ENCODE measurements around the gene RIPK1.
"Not testable (repeated sequence)": the region's sequence is repeated elsewhere in the genome, so short reads cannot be mapped to it uniquely, and the experiment has no call there.

RIPK1 gene

DNA sequence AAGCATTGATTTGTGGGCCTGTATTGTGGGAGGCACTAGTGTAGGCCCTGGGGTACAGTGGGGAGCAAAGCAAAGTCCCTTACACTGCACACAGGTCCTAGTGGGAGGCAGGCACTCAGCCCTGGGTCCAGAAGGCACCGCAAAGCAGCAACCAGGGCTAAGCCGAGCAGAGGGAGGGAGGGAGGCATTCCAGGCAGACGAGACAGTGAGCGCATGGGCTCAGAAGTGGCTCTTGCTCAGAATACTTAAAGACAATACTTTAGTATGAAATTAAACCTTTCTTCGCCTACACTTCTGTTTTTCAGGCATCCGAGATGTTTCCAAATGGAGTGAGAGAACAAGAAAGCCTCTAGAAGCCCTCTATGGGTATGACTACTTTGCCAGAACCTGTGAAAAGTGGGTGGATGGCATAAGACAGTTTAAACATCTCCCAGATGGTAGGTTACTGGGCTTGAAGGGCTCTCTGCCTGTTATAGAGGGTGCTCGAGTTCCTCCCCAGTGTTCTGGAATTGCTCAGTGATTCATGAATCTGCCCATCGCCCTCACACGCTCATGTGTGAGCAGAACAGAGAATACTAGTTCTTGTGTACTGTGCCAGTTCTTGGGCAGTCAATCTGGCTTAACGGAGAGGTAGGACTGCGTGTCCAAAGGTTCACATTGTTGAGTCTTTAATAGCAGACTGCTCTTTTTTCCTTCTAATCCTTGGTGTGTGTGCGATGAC, 68.9 kb downstream of the RIPK1 start:
- no peak for DNase-seq

DNA sequence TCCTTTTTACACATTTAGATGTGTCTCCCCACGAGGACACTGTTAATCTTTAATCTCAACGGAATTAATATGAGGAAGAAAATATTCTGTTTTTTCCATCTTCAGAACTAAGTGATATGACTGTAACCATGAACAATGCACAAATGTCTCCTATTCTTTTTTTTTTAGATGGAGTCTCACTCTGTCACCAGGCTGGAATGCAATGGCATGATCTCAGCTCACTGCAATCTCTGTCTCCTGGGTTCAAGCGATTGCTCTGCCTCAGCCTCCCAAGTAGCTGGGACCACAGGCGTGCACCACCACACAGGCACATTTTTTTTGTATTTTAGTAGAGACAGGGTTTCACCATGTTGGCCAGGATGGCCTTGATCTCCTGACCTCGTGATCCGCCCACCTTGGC, 69.6 kb downstream of the RIPK1 start:
- DNase-seq = not testable (repeated sequence)

DNA sequence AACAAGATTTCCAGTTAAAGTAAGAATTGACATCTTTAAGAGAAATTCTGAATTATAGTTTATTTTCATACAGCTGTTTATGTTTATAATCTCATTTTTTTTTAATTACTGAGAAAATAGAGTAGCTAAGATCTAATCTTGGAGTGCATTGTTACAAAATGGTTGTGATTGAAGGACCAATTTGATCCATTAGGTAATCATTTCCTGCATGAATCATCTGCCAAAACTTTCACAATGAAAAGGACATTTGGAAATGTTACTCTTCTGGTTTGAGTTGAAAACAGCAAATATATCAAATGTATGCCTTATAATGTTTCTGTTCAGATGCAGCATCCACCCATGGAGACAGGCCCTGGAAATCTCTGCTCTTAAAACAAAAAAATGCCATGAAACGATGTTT, 70.0 kb downstream of the RIPK1 start:
- DNase-seq = no peak

DNA sequence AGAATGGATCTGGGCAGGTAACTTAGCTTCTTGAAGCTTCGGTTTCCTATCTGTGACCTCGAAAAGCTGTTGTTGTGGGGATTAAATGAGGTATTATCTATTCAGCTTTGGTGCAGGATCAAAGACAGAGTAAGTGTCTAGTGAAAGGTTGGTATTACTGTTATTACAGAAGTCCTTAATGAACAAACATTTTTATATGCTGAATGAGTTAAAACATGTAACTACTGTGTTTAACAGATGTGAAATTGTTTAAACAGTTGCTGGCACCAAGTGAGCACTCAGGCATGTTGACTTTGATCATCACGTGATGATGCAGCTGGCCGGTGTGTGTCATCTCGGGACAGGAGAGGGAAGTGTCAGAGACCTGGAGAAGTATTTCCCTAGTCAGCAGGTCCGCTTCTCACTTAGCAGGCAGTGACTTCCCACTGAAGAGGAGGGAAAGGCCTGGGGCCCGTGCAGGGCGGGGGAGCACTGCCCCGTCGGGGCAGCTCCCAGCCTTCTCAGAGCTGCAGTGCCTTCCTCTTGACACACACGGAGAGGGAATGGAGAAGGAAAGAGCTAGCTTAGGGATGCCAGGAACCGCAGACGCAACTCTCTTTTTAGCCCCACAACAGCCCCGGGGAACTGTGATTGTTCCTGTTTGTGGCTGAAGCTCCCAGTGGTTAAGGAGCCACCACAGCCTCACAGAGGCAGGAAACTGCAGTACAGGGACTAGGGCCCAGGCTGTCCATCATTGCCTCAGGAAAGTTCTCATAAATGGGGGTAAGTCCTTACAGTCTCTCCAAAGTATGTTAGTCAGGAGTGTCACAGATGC, 71.0 kb downstream of the RIPK1 start:
- peak; percentile 21 for DNase-seq

DNA sequence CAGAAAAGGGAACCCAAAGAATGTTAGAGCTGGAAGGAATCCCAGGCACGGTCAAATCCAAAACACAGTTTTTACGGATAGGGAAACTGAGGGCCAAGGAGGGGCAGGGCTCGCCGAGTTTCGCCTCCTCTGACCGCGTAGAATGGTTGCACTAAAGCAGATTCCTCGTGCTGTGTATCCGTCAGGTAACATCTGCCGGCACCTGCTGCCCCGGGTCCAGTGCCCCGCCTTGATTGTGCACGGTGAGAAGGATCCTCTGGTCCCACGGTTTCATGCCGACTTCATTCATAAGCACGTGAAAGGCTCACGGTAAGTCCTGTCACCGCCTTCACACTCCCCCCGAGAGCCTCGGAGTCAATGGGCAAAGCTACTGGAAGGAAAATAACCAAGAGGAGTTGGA, 71.9 kb downstream of the RIPK1 start:
- no peak for DNase-seq

DNA sequence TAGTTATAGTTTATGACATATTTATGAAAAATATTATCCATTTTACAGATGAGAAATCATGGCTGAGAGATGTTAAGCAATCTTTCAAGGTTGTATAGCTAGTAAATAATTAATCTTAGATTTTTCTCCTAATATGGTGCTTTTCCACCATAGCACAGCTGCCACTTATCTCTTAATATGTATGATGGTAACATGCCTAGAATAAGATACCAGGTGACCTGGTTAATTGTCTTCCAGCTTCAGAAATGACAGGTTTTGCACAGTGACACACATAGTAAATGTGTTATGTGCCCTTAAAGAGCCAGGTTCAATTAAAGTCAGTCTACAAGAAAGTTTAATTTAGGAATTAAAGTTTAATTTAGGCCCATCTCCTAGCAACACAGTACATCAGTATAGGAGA, 74.2 kb downstream of the RIPK1 start:
- DNase-seq = no peak

DNA sequence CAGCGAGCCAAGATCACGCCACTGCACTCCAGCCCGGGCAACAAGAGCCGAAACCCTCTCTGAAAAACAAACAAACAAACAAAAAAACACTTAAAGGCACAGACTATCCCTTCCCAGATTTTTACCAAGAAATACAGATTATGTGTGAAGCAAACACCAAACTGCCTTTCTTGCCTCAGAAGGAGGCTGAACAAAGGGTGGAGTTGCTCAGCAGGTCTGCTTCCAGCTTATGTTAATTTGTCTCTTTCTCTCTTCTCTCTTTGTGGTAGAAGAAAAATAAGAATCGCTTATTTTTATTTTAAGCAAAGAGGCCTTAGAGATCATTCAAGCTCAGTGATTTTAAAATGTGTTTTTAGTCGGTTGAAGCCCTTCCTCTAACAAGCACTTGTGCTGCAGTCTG, 74.9 kb downstream of the RIPK1 start:
- no peak for DNase-seq

DNA sequence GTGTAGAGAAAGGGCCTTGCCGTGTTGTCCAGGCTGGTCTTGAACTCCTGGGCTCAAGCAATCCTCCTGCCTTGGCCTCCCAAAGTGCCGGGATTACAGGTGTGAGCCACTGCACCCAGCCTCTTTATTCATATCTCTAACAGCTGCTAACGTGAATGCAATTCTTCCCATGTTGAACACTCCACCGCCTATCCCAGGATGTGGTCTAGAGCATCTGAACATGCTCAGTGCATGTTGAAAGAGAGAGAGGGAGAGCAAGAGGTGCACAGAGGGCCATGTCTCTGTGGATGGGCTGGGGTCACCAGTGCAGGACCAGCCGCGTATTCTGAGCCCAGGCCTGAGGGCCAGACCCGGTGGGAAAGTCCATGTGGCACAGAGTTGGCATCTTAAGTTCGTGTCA, 76.3 kb downstream of the RIPK1 start:
- DNase-seq = no peak

DNA sequence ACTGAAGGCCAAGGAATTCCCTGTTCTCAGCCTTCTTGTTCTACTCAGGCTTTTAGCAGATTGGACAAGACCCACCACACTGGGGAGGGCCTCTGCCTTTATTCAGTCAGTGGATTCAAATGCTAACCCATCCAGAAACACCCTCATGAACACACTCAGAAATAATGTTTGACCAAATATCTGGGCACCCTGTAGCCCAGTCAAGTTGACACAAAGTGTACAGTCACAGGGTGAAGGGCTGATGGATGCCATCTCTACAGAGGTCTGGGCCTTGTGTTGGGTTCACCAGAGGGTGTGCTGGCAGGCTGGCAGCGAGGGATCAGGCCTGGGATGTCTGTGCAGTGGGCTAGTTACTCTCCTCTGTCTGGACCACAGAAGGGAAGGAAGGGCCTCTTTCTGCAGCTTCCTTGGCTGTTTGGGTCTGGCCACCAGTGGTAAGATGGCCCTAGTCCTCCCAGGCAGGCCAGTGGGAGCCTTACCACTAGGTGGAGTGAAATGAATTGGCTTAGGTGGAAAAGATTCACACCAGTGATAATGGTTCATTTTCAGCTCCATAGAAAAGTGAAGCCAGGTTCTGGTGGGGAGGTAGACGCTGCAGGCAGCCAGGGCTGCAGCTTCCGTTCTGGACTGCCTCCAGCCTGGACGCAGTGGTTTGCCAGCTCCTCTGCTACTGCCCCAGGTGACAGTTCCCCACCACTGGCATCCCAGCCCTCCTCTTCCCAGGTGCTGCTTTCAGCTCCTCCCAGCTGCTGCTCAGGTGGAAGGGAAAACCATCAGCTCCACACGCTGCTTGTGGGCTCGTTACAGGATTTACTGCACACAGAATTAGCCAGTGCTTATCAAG, 79.8 kb downstream of the RIPK1 start:
- no peak for DNase-seq

DNA sequence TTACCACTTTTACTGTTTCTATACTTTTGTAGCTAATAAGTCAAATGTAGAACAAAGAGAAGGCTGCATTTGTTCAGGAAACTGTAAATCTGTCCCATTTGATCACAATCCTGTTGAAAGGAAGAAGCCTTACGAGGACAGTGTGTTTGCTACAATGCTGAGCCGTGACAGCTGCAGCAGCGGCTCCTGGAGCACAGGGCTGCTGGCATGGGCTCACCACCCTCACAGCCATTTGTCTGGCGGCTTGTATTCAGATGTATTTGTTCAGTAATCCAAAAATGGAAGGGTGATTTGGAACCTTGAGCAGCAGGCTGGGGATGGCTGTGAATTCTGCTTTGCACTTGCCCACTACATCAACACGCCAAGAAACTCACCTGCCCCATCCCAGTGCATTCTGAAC, 83.4 kb downstream of the RIPK1 start:
- DNase-seq = no peak

DNA sequence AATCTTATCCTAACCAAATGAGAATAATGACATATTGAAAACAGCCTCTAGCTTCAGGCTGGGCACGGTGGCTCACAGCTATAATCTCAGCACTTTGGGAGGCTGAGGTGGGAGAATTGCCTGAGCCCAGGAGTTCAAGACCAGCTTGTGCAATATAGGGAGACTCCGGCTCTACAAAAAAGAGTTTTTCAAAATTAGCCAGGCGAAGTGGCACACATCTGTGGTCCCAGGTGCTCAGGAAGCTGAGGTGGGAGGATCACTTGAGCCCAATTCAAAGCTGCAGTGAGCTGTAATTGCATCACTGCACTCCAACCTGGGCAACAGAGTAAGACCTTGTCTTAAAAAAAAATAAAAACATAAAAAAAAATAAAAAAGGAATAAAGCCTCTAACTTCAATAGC, 84.4 kb downstream of the RIPK1 start:
- DNase-seq = no peak

DNA sequence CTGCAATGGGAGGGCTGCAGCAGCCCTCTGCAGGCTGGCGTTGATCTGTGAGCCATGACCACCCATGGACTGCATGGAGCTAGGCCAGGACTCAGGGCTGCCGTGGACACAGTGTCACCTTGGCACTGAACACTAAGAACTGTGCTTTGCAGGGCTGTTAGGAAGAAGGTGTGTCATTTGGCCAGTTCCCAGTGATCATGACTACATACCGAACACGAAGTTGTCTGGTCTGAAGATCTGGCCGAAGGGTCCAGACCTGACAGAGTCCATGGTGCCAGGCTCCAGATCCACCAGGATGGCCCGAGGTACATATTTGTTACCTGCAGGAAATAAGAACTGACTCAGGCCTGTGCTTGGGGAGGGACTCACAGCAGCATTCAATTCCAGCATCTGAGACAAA, 87.1 kb downstream of the RIPK1 start:
- DNase-seq = not testable (repeated sequence)

DNA sequence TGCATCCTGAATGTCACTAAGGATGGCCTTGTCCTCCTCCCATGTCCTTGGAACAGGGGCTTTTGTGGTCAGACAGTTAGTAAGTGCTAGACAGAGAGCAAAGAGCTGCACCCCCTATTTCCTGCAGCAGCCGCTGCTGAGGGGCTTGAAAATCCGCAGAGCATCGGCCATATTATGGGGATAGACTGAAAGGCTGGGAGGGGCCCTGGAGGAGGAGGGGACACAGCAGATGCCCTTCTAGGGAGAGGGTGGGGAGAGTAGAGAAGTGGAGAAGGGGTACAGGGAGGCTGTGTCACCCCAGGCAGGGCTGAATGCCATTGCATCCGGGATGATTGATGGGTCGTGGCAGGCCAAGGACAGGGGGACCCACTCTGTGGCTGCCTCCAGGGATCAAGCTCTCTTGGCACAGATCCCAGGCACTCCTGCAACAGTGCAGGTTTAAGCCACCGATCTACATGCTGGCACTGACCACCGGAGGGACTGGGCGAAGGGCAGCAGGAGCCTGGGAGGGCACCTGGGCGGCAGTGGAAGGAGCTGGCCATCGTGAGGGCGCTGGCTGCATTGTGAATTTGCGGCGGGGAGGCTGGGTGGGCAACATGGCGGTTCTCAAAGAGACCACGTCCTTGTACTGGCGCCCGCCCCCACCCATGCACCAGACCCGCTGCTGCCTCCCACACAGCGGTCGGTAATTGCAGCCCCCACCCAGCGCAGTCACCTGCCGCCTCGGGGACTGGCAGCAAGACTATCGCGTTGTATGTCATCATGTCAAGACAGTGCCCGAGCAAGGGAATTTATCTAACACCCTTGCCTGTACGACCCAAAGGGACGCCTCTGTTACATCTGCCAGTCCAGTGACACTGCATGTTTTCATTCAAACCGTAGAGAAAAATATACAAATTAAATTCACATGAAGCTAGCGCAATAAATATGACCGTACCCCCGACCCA, 88.2 kb downstream of the RIPK1 start:
- peak; percentile 64 for DNase-seq

DNA sequence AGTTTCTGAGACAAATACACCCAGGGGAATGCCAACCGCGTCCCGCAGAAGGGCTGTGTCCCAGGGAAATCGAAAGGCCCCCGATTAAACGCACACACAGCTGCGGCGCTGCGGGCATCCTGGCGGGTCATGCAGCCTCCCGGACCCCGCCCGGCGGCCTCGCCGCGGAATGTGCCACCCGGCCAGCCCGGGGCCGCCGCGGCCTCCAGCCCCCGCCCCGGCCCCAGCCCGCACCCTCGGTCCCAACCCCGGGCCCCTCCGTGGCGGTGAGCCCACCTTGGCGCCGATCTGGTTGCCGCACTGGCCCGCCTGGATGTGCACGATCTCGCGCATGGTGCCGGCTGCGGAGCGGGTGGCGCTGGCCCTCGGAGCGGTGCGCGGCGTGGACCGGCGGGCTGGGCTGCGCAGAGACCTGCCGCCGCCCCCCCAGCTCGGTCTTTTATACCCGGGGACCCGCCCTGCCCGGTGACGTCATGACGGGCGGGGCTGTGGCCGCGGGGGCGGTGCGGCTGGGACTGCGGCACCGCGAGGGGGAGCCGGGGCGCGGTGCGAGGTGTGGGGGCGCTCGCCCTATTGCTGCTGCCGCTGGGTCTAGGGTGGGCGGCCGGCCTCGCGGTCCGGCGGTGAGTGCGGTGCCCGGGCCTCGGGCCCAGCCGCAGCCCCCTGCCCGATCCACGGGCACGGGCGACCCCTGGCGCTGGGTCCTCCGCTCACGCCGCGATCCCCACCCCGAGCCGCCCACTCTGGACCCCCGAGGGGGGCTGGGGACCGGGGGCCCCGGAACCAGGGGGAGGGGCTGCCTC, 89.0 kb downstream of the RIPK1 start, which contains the start of gene TUBB2A:
TUBB2A (minus strand) TSS at position 414 of the 803 bp plus-strand sequence; CDS start at position 333, 81 bp downstream.
- peak; percentile 86 for DNase-seq

DNA sequence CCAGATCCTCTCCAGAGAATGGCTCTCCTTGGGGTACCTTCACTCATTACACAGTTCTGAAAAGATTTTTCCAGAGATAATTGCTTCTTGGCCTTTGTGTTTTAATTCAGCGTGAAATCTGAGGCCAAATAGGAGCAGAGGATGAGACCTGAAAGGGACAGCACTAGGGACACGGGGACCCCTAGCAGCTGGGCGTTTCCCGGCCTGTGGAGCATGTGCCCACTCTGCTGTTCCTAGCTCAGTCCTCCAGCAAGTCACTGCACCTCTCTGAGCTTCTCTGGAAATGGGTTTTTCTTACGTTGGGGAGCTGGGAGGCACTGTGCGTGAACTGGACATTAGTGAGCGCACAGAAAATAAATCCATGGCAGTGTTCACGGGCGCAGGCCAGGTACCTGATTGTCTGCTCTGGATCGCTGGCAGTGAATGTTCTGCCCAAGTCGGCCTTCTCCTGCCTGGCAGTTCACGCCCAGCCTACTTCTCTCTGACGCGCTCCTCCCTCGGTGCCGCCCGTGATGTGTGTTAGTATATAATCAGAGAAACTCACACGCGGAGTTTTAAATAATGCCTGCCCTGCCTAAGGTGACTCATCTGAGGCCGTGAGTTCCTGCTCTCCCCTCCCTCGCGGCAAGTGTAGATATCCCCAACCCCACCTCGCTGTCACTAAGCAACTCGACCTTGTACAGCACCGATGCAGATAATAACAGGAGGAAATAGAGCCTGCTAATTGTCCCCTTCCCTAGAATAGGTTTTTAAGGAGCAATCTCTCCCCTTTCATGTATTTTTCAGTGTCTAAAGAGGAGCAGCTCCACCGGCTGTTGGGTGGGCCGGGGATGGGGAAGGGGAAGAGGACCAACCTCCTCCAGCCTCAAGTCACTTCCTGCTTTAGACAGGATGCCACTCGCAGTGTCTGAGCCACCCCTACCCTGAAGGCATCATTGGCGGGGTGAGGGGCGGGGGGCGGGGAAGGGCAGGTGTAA, 91.8 kb downstream of the RIPK1 start:
- peak; percentile 96 for DNase-seq

DNA sequence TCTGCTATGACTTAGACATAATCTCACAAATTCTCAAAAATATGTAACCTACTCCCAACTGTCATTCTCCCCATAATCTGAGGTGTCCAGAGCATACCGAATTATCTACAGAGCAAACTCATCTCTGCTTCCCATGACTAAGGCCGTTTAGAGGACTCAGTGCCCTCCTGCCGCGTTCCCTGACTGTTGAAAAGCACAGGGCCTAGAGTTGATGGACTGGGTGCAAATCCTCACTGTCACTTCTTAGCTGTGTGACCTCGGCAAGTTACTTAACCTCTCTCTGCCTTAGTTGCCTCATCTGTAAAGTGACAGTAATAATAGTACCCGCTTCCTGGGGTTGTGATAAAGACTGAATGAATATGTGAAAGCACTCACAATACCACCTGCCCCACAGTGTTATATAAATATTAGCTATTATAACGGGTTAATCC, 93.8 kb downstream of the RIPK1 start:
- DNase-seq = peak; percentile 73

DNA sequence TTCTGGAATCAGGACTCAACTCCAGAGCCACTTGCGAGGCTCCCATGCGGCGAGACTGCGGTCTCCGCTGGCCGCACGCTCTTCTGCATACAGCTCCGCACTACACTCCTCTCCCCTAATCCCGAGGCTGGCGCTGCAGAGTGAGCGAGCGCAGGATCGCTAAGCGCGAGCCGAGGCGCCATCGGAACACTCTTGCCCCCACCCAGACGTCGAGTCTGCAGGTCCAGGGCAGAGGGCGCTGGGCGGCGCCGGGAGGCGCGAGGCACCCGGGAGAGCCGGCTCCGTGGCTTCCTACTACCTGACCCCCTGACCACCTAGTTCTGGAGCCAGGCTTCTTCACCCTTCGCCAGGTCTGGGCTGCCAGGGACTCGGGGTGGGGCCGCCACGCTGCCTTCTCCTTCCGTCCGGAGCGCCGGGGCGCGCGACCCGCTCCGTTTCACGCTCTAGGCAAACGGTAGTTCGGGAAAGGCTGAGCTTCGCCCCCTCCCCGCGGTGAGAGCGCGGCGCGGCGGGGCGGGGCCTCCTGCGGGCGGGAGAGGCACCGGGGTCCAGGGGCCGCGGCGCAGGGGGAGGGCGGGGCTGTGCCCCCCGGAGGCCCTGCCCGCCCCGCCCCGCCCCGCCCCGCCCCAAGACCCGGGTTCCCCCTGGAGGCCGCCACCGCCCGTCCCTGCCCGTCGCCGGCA, 94.4 kb downstream of the RIPK1 start:
- DNase-seq = peak; percentile 82

DNA sequence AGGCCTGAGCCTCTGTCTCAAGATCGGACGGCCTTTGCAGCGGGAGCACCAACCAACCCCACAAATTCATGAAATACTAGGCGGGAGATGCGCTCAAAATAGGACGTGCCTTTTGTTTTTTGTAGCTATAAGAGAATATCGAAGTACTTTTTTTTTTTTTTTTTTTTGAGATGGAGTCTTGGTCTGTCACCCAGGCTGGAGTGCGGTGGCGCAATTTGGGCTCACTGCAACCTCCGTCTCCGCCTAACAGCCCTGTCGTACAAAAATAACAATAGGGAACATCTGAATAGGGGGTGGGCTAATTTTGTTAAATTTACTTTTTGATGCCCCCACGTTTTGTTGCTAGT, 94.9 kb downstream of the RIPK1 start:
- DNase-seq = no peak

DNA sequence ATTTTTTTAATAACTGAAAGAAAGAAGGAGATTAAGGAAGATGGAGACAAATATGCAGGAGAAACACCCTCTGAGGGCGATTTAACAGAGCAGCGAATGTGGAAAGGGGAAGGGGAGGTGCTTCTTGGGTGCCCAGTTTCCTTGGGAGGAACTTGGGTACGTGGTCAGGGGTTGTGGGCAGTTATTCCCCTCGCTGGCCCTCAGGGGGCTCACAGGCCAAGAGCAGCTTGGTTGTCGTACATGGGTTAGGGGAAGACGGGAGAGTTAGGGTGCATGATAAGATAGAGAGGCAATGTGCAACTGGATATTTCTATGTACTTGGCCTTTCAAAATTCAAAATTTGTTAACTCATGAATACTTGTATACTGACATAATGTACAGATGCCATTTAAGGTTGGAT, 96.1 kb downstream of the RIPK1 start:
- DNase-seq = no peak

Data from hematopoietic multipotent progenitor cell treated with erythropoietin and hydrocortisone succinate and interleukin-3 and kit ligand, for 6 days (in vitro differentiated cells).